Tibial nerve (tissue), 4 donors: Measurements from ENCODE around the gene DLGAP1. TPM values are rescaled to one million over a fixed set of nuclear protein-coding genes. Genes with fewer than 3 reads are reported as not detected.

Experiments
- DNase-seq, 2 donors: peaks; one replicate each; pipeline ENCODE4 v3.0.0-alpha.2; 2019; ENCODE audit warnings: low spot score in 2 of 2
- H3K27ac ChIP-seq, 4 donors: fragments of 200-600 bp; sonication (generic) in 3 of 4; one replicate each; pipeline ENCODE4 v1.5.1; 2017 to 2019; ENCODE audit warnings: mild to moderate bottlenecking in 1 of 4
- H3K27me3 ChIP-seq, 2 donors: fragments of 200-600 bp; sonication (generic) in 1 of 2; one replicate each; pipeline versions ENCODE4 v1.5.1 to v1.6.0; 2017 to 2019
- H3K36me3 ChIP-seq, 3 donors: fragments of 200-600 bp; sonication (generic); one replicate each; pipeline ENCODE4 v1.5.1; 2018 to 2019
- H3K4me1 ChIP-seq, 4 donors: fragments of 200-600 bp; sonication (generic) in 3 of 4; one replicate each; pipeline ENCODE4 v1.5.1; 2017 to 2019
- H3K4me3 ChIP-seq, 4 donors: fragments of 200-600 bp; sonication (generic) in 3 of 4; one replicate each; pipeline ENCODE4 v1.5.1; 2017 to 2019; ENCODE audit warnings: mild to moderate bottlenecking in 1 of 4, moderate library complexity in 1 of 4
- H3K9me3 ChIP-seq, 4 donors: fragments of 200-600 bp; sonication (generic) in 3 of 4; one replicate each; pipeline ENCODE4 v1.5.1; 2017 to 2019
- EP300 ChIP-seq, 2 donors: sonication (generic); formaldehyde crosslinking; IDR thresholded peaks; one replicate each; pipeline ENCODE4 v1.6.1; 2017; ENCODE audit warnings: antibody characterized with exemption in 2 of 2, mild to moderate bottlenecking in 1 of 2
- POLR2A ChIP-seq, 2 donors: fragments of 450-650 bp; IDR thresholded peaks; one replicate each; pipeline ENCODE4 v1.6.1; 2017; ENCODE audit warnings: antibody characterized with exemption in 2 of 2, mild to moderate bottlenecking in 2 of 2, moderate library complexity in 2 of 2
- WGBS, 2 donors: methylation state at CpG; one replicate each; pipeline ENCODE4 v1.1.5; 2018; 5-methylcytosine and 5-hydroxymethylcytosine counted together
- total RNA-seq, 4 donors: library from RNA; depleted of rRNA; stranded (reverse); fragments of >200 nt; gene quantifications; one replicate each; pipeline ENCODE4 v1.1.0, GENCODE V29; 2016
- TF ChIP-seq, protein P1 (sequence below), 5 experiments: fragments of 200-600 bp in 3 of 5; fragments of 450-650 bp in 2 of 5; sonication (generic) in 3 of 5; IDR thresholded peaks; one replicate each; pipeline ENCODE4 v1.5.1; 2016 to 2019; ENCODE audit warnings: antibody characterized with exemption in 5 of 5, mild to moderate bottlenecking in 3 of 5, moderate library complexity in 2 of 5

Gene DLGAP1
- total RNA-seq, 4 donors from 2014 or later = 1.5 to 18.3 (median 2.5) TPM

DNA sequence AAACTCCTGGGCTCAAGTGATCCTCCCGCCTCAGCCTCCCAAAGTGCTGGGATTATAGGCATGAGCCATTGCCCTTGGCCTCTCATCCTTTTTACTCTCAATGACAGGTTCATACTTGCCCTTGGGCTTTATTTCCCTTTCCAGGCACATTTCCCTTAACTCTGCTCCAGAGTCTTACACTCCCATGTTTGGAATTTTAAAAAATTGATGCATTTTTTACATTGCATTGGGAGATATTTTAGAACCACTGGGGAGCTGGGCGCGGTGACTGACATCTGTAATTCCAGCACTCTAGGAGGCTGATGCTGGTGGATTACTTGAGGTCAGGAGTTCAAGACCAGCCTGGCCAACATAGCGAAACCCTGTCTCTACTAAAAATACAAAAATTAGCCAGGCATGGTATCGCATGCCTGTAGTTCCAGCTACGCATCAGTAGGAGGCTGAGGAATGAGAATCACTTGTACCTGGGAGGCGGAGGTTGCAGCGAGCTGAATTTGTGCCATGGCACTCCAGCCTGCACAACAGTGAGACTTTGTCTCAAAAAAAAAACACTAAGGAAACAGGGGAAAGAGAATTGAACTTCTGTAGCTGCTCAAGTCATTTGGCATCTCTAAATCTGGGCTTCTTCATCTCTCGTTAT, 986.9 kb downstream of the DLGAP1 start:
- Histone ChIP-seq H3K9me3 (no peaks in the 10 kb centered on the region), H3K4me3 (no peak overlapping the region), H3K36me3 (no peaks in the 10 kb centered on the region), H3K27ac (no peak overlapping the region), H3K27me3 (no peaks in the 10 kb centered on the region), H3K4me1 (peaks cover 0 to 7% (median 0%) of the 10 kb centered on the region in 4 donors)
- 94 to 96% methylated on average over 9 of the region's 9 CpGs for WGBS, 2 donors
- TF ChIP-seq EP300 (IDR thresholded peaks at IDR 0.05) = no peak
- no peak for TF ChIP-seq POLR2A (IDR thresholded peaks at IDR 0.05)
- TF ChIP-seq, protein P1, sequence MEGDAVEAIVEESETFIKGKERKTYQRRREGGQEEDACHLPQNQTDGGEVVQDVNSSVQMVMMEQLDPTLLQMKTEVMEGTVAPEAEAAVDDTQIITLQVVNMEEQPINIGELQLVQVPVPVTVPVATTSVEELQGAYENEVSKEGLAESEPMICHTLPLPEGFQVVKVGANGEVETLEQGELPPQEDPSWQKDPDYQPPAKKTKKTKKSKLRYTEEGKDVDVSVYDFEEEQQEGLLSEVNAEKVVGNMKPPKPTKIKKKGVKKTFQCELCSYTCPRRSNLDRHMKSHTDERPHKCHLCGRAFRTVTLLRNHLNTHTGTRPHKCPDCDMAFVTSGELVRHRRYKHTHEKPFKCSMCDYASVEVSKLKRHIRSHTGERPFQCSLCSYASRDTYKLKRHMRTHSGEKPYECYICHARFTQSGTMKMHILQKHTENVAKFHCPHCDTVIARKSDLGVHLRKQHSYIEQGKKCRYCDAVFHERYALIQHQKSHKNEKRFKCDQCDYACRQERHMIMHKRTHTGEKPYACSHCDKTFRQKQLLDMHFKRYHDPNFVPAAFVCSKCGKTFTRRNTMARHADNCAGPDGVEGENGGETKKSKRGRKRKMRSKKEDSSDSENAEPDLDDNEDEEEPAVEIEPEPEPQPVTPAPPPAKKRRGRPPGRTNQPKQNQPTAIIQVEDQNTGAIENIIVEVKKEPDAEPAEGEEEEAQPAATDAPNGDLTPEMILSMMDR (IDR thresholded peaks at IDR 0.05) = no peak
- no peak for DNase-seq

DNA sequence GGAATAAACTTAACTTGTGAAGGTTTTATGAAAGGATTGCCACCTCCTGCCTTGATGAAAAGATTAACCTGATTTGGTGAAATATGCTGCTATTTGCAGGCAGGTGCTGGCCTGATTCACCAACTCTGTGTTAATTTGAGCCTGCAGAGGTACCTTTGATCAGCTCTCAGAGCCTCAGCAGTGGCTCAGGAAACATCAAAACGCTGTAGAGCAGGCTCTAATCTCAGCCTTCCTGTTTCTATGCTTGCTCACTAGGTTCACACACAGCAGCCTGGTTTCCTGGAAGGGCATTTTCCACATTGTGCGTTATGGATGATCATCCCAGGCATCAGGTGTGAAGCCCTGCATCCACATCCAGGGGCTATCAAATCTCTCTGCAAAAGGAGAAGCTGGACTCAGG, 988.2 kb downstream of the DLGAP1 start:
- WGBS, 2 donors = 46 to 56% methylated on average over 2 of the region's 2 CpGs
- DNase-seq = no peak
- peaks cover 0 to 3% (median 0%) of the 10 kb centered on the region in 4 donors for H3K9me3 ChIP-seq
- peaks cover 0 to 11% (median 0%) of the 10 kb centered on the region in 4 donors for H3K4me1 ChIP-seq
- peaks cover 0 to 7% (median 0%) of the 10 kb centered on the region in 3 donors for H3K36me3 ChIP-seq
- no peaks in the 10 kb centered on the region for H3K27me3 ChIP-seq
- no peak overlapping the region for H3K4me3 ChIP-seq
- no peak overlapping the region for H3K27ac ChIP-seq
- TF ChIP-seq, protein P1 (IDR thresholded peaks at IDR 0.05) = no peak
- no peak for TF ChIP-seq EP300 (IDR thresholded peaks at IDR 0.05)
- no peak for TF ChIP-seq POLR2A (IDR thresholded peaks at IDR 0.05)

DNA sequence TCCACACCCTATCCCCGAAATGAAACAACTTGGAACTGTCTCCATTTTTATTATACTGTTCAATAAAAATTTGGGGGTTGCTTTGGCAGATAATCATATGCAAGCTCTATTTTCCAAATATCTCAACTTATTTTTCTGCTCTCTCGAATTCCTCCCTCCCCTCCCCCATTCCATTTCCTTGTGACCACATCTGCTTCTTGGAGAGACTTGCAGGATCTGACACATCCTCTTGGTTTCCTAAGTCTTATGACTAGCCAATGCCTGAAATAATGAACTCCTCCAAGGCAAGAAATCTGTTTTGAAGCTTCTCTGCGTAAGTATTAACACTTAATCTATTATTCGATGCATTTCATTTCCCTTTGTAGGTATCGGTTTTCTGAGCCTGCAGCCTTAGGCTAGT, 989.1 kb downstream of the DLGAP1 start:
- H3K4me3 ChIP-seq = no peak overlapping the region
- H3K27me3 ChIP-seq = no peaks in the 10 kb centered on the region
- no peak for DNase-seq
- H3K27ac ChIP-seq = no peak overlapping the region
- H3K9me3 ChIP-seq = peaks cover 0 to 10% (median 3%) of the 10 kb centered on the region in 4 donors
- H3K4me1 ChIP-seq = peaks cover 0 to 11% (median 0%) of the 10 kb centered on the region in 4 donors
- H3K36me3 ChIP-seq = peaks cover 0 to 16% (median 0%) of the 10 kb centered on the region in 3 donors
- WGBS, 2 donors = 68 to 71% methylated on average over 5 of the region's 5 CpGs
- TF ChIP-seq, protein P1 (IDR thresholded peaks at IDR 0.05) = no peak
- TF ChIP-seq EP300 (IDR thresholded peaks at IDR 0.05) (no peak), POLR2A (IDR thresholded peaks at IDR 0.05) (no peak)

DNA sequence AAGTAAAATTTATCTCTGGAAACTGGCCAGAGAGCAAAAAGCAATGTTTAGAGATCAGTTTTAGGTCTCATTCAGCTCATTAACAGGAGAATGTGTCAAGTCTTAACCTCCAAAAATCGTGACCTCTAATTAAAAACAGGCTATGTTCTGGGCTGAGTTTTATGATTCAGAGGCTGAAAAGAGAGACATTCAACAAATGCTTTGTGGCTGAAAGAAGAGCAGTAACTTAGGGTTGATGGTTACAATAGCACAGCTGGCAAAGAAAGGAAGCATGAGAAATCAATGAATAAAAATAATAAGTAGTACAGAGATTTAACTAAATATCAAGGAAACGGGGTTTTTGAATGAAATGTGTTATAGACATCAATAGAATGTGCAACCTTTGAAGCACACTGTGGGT, 992.1 kb downstream of the DLGAP1 start:
- WGBS, 2 donors = 15 to 21% methylated on average over 2 of the region's 2 CpGs
- H3K27ac ChIP-seq = no peak overlapping the region
- DNase-seq = no peak
- peaks cover 0 to 30% (median 14%) of the 10 kb centered on the region in 4 donors for H3K4me1 ChIP-seq
- TF ChIP-seq, protein P1 (IDR thresholded peaks at IDR 0.05) = no peak
- TF ChIP-seq POLR2A (IDR thresholded peaks at IDR 0.05) (no peak), EP300 (IDR thresholded peaks at IDR 0.05) (no peak)
- no peaks in the 10 kb centered on the region for H3K27me3 ChIP-seq
- no peak overlapping the region for H3K4me3 ChIP-seq
- H3K9me3 ChIP-seq = peaks cover 0 to 15% (median 5%) of the 10 kb centered on the region in 4 donors
- H3K36me3 ChIP-seq = peaks cover 0 to 46% (median 0%) of the 10 kb centered on the region in 3 donors

DNA sequence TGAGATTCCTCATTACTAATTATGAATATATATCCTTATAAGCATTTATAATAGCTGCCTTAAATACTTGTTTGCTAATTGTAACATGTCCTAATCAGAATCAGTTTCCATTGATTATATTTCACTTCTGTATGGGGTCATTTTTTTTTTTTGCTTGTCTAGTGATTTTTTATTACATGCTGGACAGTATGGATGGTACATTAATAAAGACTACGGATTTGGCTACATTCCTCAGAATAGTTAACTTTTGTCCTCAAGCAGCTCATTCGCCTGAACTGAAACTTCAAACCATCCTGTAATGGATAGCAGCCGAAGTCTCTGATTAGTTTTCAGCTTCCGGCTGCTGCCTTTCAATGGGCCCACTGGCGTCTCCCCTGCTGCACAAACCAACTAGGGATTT, 993.4 kb downstream of the DLGAP1 start:
- no peak overlapping the region for H3K27ac ChIP-seq
- DNase-seq = no peak
- TF ChIP-seq EP300 (IDR thresholded peaks at IDR 0.05) = no peak
- TF ChIP-seq, protein P1 (IDR thresholded peaks at IDR 0.05) = no peak
- peaks cover 0 to 42% (median 14%) of the 10 kb centered on the region in 4 donors for H3K4me1 ChIP-seq
- H3K36me3 ChIP-seq = peaks cover 0 to 59% (median 0%) of the 10 kb centered on the region in 3 donors
- H3K9me3 ChIP-seq = peaks cover 0 to 15% (median 5%) of the 10 kb centered on the region in 4 donors
- no peaks in the 10 kb centered on the region for H3K27me3 ChIP-seq
- no peak overlapping the region for H3K4me3 ChIP-seq
- WGBS, 2 donors = 93% methylated on average over 5 of the region's 5 CpGs
